ENCODE data around the gene WWOX. TPM values are rescaled to one million over a fixed set of nuclear protein-coding genes. Genes with fewer than 3 reads are reported as not detected.

Gene WWOX
- total and polyA plus RNA-seq, 2 of the 8 experiments (the other 6 are each of a cell fraction or from before 2014, with no cell fraction given): 5.4 to 16.7 TPM

DNA sequence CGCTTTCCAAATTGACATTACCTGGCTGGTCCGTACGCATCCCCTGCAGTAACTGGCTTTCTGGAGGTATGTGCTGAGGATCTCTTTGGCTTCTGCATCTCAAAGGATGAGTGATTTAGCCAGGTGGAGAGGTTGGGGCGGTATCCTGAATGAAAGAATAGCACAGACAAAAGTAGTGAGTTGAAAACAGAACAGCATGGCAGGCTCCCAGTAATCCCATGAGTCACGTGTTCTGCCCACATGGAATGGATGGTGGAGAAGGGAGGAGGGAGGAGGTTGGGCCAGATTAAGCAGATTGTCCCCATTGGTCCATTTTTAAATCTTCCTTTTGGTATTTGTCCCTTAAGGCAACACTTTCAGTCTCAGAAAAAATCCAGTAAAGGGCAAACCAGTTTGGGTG, 176.0 kb downstream of the WWOX start:
- no peaks in the 10 kb centered on the region for H4K20me1 ChIP-seq (replicated peaks in 1 of 2; ENCODE audit: control insufficient read depth in 1 of 2, insufficient read depth in 2 of 2, low read length in 2 of 2)
- H3K23ac ChIP-seq (ENCODE audit: insufficient read length): no peak overlapping the region
- H2BK15ac ChIP-seq (ENCODE audit: low read length): no peak overlapping the region
- H3K4me3 ChIP-seq (ENCODE audit: extremely low read depth in 1 of 4, insufficient read depth in 2 of 4, low read depth in 3 of 4, low read length in 4 of 4): peak overlapping the region in 1 of 4 experiments; percentile 19; a peak in 1 of 8 replicates
- H3K9ac ChIP-seq (replicated peaks in 1 of 4; ENCODE audit: extremely low read depth in 1 of 4, low read depth in 3 of 4, low read length in 3 of 4): no peak overlapping the region
- no peaks in the 10 kb centered on the region for H3K23me2 ChIP-seq (ENCODE audit: low read depth, low read length)
- H3K36me3 ChIP-seq (ENCODE audit: control insufficient read depth in 2 of 4, insufficient read depth in 4 of 4, low read length in 3 of 4): 0 out of 8 replicates have a peak, but pooled peaks cover 0 to 3% (median 0%) of the 10 kb centered on the region in 4 experiments
- H3K56ac ChIP-seq (replicated peaks; ENCODE audit: insufficient read length, low read depth, low read length): no peak overlapping the region
- H4K5ac ChIP-seq (ENCODE audit: insufficient read length, low read depth, low read length): no peak overlapping the region
- no peaks in the 10 kb centered on the region for H3K79me1 ChIP-seq (ENCODE audit: low read depth, low read length)
- peak overlapping the region; percentile 62; the same call in 1 of the 2 replicates for H2BK5ac ChIP-seq (ENCODE audit: low read depth, low read length)
- no peak overlapping the region for H2BK20ac ChIP-seq (ENCODE audit: low read length)
- 50% methylated on average over 5 of the region's 5 CpGs; no CpG with 5 or more reads in 1 of the 2 experiments for WGBS, 2 experiments (ENCODE audit: extremely low coverage in 1 of 2, insufficient coverage in 1 of 2, insufficient read length in 1 of 2, insufficient replicate concordance in 2 of 2, low coverage in 1 of 2, low lambda C conversion rate in 2 of 2, missing lambda C conversion rate in 1 of 2)
- H3K4ac ChIP-seq (replicated peaks; ENCODE audit: insufficient read length, low read depth, low read length): no peak overlapping the region
- H2BK12ac ChIP-seq (ENCODE audit: low read depth, low read length): 0 out of 2 replicates have a peak overlapping the region, but pooled peaks have one; percentile 52
- no peaks in the 10 kb centered on the region for H3K79me2 ChIP-seq (ENCODE audit: control insufficient read depth in 1 of 2, insufficient read depth in 2 of 2, low read length in 2 of 2)
- no peak overlapping the region for H3K14ac ChIP-seq (ENCODE audit: insufficient read length)
- no peaks in the 10 kb centered on the region for H3K27me3 ChIP-seq (replicated peaks in 1 of 4; ENCODE audit: control insufficient read depth in 3 of 4, extremely low read depth in 1 of 4, insufficient read depth in 3 of 4, low read length in 3 of 4)
- FAIRE-seq: peak; percentile 24
- H3K4me2 ChIP-seq (ENCODE audit: insufficient read depth in 1 of 2, low read depth in 2 of 2, low read length in 2 of 2): peak overlapping the region; percentile 22 to 43; a peak in 3 of 4 replicates
- DNase-seq (ENCODE audit: low read depth in 1 of 2, low spot score in 2 of 2): no peak
- H4K8ac ChIP-seq (ENCODE audit: extremely low read depth, insufficient read depth, low read length): peak overlapping the region; percentile 59; the same call in 1 of the 2 replicates
- peak overlapping the region; percentile 38 for H2BK120ac ChIP-seq (replicated peaks; ENCODE audit: low read depth, low read length)
- H2AK5ac ChIP-seq (ENCODE audit: low read depth, low read length): peak overlapping the region; percentile 82; the same call in 1 of the 2 replicates
- peaks cover 5 to 21% (median 18%) of the 10 kb centered on the region in 4 experiments for H3K4me1 ChIP-seq (replicated peaks in 1 of 4; ENCODE audit: control insufficient read depth in 3 of 4, insufficient read depth in 4 of 4, low read length in 3 of 4)
- no peak overlapping the region for H2AFZ ChIP-seq (ENCODE audit: low read length)
- POLR2A ChIA-PET (ENCODE audit: partially characterized antibody): interaction anchor here (0.5 kb wide), 1 partner anchor 161 kb away, joined by 3 read pairs; no protein-coding TSS in a partner anchor
- H3K18ac ChIP-seq (ENCODE audit: extremely low read depth, low read length): peak overlapping the region; percentile 3; the same call in 1 of the 2 replicates
- H4K91ac ChIP-seq (replicated peaks; ENCODE audit: insufficient read length, low read length): peak overlapping the region; percentile 60
- H3K9me3 ChIP-seq (ENCODE audit: insufficient read depth in 2 of 2, low read depth in 1 of 2, low read length in 1 of 2): no peaks in the 10 kb centered on the region
- CTCF ChIA-PET (ENCODE audit: partially characterized antibody): no interaction called here
- no peak overlapping the region for H3K27ac ChIP-seq (ENCODE audit: low read depth, low read length)
- no peak for TF ChIP-seq TAF7 (optimal IDR thresholded peaks at IDR 0.05; ENCODE audit: borderline replicate concordance, low read depth, low read length)
- TF ChIP-seq RNF2 (IDR thresholded peaks at IDR 0.05; ENCODE audit: borderline replicate concordance, low read depth, low read length, missing control alignments, poor library complexity, severe bottlenecking): no peak
- TF ChIP-seq EZH2 (IDR thresholded peaks at IDR 0.05; ENCODE audit: low read depth, low read length, severe bottlenecking): no peak
- no peak for TF ChIP-seq HDAC2 (IDR thresholded peaks at IDR 0.05; ENCODE audit: borderline replicate concordance in 1 of 2, low read depth in 2 of 2, low read length in 2 of 2)
- TF ChIP-seq PHF8 (conservative IDR thresholded peaks at IDR 0.05; ENCODE audit: low read depth, low read length): no peak
- TF ChIP-seq TEAD4 (IDR thresholded peaks at IDR 0.05; ENCODE audit: low read depth, low read length): 0 out of 2 replicates have a peak, but pooled peaks have one; percentile 22
- no peak for TF ChIP-seq JUND (IDR thresholded peaks at IDR 0.05; ENCODE audit: low read length)
- TF ChIP-seq FOSL1 (IDR thresholded peaks at IDR 0.05; ENCODE audit: insufficient read depth, low read depth, low read length): no peak
- TF ChIP-seq, protein P1, sequence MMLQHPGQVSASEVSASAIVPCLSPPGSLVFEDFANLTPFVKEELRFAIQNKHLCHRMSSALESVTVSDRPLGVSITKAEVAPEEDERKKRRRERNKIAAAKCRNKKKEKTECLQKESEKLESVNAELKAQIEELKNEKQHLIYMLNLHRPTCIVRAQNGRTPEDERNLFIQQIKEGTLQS (IDR thresholded peaks at IDR 0.05; ENCODE audit: insufficient read depth, low read depth, low read length): no peak
- TF ChIP-seq, protein P2, sequence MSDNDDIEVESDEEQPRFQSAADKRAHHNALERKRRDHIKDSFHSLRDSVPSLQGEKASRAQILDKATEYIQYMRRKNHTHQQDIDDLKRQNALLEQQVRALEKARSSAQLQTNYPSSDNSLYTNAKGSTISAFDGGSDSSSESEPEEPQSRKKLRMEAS (IDR thresholded peaks at IDR 0.05): peak; percentile 81

Measured in H1 (cell line).